ENCODE data around the gene ZCCHC24.

Gene ZCCHC24

DNA sequence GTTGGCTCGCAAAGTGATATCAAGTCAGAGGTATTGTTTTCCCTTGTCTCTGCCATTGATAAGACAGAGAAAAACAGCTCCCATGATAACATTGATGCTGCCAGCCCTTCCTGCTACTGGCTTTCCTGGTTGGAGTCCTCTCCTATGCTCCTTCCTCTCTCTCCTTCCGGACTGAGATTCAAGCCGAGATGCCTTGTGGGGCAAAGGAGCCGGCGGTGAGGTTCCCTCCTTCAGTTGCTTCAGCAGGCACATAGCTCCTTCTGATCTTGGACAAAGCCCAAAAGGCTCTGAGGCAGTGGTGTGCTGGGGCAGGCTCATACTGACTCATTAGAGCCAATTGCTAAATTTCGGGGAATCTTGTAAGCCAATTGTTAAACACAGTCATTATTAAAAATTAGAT, 8.8 kb upstream of the ZCCHC24 start:
- ATAC-seq (ENCODE audit: low read depth) (peak; percentile 99), DNase-seq (ENCODE audit: low spot score) (no peak)
- Histone ChIP-seq H3K4me3 (ENCODE audit: severe bottlenecking) (no peak overlapping the region), H3K36me3 (ENCODE audit: low read depth) (no peaks in the 10 kb centered on the region), H3K27me3 (ENCODE audit: insufficient read depth, poor library complexity, severe bottlenecking) (no peaks in the 10 kb centered on the region), H3K27ac (ENCODE audit: poor library complexity, severe bottlenecking) (no peak overlapping the region), H3K4me1 (ENCODE audit: insufficient read depth, poor library complexity, severe bottlenecking) (peaks cover 4% of the 10 kb centered on the region), H3K9me3 (ENCODE audit: severe bottlenecking) (no peaks in the 10 kb centered on the region)
- TF ChIP-seq, protein P1, sequence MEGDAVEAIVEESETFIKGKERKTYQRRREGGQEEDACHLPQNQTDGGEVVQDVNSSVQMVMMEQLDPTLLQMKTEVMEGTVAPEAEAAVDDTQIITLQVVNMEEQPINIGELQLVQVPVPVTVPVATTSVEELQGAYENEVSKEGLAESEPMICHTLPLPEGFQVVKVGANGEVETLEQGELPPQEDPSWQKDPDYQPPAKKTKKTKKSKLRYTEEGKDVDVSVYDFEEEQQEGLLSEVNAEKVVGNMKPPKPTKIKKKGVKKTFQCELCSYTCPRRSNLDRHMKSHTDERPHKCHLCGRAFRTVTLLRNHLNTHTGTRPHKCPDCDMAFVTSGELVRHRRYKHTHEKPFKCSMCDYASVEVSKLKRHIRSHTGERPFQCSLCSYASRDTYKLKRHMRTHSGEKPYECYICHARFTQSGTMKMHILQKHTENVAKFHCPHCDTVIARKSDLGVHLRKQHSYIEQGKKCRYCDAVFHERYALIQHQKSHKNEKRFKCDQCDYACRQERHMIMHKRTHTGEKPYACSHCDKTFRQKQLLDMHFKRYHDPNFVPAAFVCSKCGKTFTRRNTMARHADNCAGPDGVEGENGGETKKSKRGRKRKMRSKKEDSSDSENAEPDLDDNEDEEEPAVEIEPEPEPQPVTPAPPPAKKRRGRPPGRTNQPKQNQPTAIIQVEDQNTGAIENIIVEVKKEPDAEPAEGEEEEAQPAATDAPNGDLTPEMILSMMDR (IDR thresholded peaks at IDR 0.05; ENCODE audit: poor library complexity, severe bottlenecking): no peak

DNA sequence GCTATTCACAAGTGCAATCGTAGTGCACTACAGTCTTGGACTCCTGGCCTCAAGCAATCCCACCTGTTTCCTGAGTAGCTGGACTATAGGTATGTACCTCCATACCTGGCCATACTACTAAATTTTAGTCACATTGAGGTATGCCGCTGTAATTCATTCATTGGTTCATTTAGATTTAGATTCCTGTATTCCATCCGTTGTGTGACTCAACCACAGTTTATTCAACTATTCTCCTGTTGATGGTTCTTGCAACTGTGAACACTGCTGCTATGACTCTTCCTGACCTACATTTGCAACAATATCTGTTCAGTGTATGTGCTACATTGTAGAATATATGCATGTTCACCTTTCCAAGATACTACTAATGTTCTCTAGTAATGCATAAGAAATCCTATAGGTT, 8.0 kb upstream of the ZCCHC24 start:
- Histone ChIP-seq H3K4me1 (ENCODE audit: insufficient read depth, poor library complexity, severe bottlenecking) (peaks cover 4% of the 10 kb centered on the region), H3K4me3 (ENCODE audit: severe bottlenecking) (no peak overlapping the region), H3K27ac (ENCODE audit: poor library complexity, severe bottlenecking) (no peak overlapping the region), H3K9me3 (ENCODE audit: severe bottlenecking) (no peaks in the 10 kb centered on the region), H3K27me3 (ENCODE audit: insufficient read depth, poor library complexity, severe bottlenecking) (no peaks in the 10 kb centered on the region), H3K36me3 (ENCODE audit: low read depth) (no peaks in the 10 kb centered on the region)
- TF ChIP-seq, protein P1 (IDR thresholded peaks at IDR 0.05; ENCODE audit: poor library complexity, severe bottlenecking): no peak
- ATAC-seq (ENCODE audit: low read depth) (no peak), DNase-seq (ENCODE audit: low spot score) (no peak)

- Histone ChIP-seq H3K4me3 (ENCODE audit: severe bottlenecking) (no peak overlapping the region), H3K27ac (ENCODE audit: poor library complexity, severe bottlenecking) (no peak overlapping the region), H3K4me1 (ENCODE audit: insufficient read depth, poor library complexity, severe bottlenecking) (peaks cover 4% of the 10 kb centered on the region), H3K27me3 (ENCODE audit: insufficient read depth, poor library complexity, severe bottlenecking) (no peaks in the 10 kb centered on the region), H3K36me3 (ENCODE audit: low read depth) (no peaks in the 10 kb centered on the region), H3K9me3 (ENCODE audit: severe bottlenecking) (no peaks in the 10 kb centered on the region)
- TF ChIP-seq, protein P1 (IDR thresholded peaks at IDR 0.05; ENCODE audit: poor library complexity, severe bottlenecking): no peak
- DNase-seq (ENCODE audit: low spot score) (no peak), ATAC-seq (ENCODE audit: low read depth) (no peak)
Observed at GRCh38 chr10:79452174-79452611, 6.8 kb upstream of the ZCCHC24 start.

DNA sequence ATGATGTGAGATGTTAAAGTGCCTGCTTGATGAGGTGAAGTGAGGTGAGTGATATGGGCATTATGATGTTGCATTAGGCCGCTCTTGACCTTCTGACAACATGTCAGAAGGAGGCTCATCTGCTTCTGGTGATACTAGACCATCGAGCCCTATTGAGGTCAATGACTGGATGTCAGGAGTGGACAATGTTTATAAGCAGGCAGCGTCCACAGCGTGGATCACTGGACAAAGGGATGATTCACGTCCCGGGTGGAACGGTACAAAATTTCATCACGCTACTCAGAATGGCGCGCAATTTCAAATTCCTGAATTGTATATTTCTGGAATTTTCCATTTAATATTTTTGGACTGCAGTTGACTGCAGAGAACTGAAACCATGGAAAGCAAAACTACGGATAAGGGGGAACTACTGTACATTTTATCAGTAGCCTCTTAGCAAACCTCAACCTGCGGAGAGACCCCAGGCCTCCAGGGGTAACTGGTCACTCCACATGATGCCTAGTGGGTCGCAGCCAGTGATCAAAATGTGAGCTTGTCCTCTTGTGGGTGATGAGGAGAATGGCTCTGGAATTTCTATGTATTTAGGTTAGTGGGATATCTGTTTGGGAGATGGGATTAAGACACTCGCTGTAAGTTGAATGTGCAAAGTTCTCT, 5.7 kb upstream of the ZCCHC24 start:
- Histone ChIP-seq H3K9me3 (ENCODE audit: severe bottlenecking) (no peaks in the 10 kb centered on the region), H3K36me3 (ENCODE audit: low read depth) (no peaks in the 10 kb centered on the region), H3K4me1 (ENCODE audit: insufficient read depth, poor library complexity, severe bottlenecking) (peaks cover 4% of the 10 kb centered on the region), H3K27ac (ENCODE audit: poor library complexity, severe bottlenecking) (no peak overlapping the region), H3K4me3 (ENCODE audit: severe bottlenecking) (no peak overlapping the region), H3K27me3 (ENCODE audit: insufficient read depth, poor library complexity, severe bottlenecking) (no peaks in the 10 kb centered on the region)
- TF ChIP-seq, protein P1 (IDR thresholded peaks at IDR 0.05; ENCODE audit: poor library complexity, severe bottlenecking): no peak
- ATAC-seq (ENCODE audit: low read depth): no peak
- no peak for DNase-seq (ENCODE audit: low spot score)

Measured in RWPE2 (cell line).